Panc1 (cell line): ENCODE measurements around the gene MYOG.

ENCODE experiments used
- POLR2AphosphoS5 ChIP-seq: IDR thresholded peaks from 2 replicates; pipeline ENCODE4 v1.6.1; 2012; ENCODE audit warnings: mild to moderate bottlenecking, low read depth, low read length, moderate library complexity
- TF ChIP-seq, protein P1 (sequence below): fragments of 450-650 bp; IDR thresholded peaks from 2 replicates; pipeline ENCODE4 v1.5.1; 2017; ENCODE audit warnings: mild to moderate bottlenecking
- TF ChIP-seq, protein P2 (sequence below), 2 experiments: IDR thresholded peaks; 2 replicates each; pipeline ENCODE4 v1.6.1; 2011 to 2012; ENCODE audit warnings: low read depth in 2 of 2, control low read depth in 1 of 2, low read length in 1 of 2, mild to moderate bottlenecking in 1 of 2, moderate library complexity in 1 of 2; ENCODE audit not compliant: insufficient read depth in 1 of 2

DNA sequence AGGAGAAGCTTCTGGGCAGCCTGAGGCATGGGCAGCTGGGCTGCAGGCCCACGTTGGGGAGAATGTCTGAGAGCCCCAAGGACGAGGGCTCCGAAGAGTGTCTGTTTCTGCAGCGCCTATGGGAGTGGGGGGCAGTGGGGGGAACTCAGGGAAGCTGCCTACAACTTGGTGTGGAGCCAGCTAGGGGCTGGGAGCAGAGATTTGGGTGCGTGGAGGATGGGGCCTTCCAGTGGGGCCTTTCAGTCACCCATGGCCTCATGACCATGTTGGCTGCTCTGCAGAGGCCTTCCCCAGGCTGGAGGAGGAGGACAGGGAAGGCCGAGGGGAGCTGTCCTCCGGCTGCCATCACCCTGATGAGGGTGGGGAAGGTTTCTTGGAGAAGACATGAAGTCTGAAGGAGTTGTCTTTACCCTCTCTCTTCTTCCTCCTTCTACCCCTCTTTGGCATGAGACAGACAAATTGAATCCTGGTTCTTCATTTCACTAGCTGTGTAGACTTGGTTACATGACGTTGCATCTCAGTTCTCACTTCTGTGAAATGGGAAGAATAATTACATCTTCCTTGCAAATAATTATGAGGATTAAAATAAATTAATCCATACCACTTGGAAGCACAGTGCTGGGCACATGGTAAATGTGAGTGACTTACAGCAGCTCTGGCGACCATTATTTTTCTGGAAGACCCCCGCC lies 51.2 kb downstream of the MYOG start:
- TF ChIP-seq POLR2AphosphoS5: no peak
- TF ChIP-seq, protein P1, sequence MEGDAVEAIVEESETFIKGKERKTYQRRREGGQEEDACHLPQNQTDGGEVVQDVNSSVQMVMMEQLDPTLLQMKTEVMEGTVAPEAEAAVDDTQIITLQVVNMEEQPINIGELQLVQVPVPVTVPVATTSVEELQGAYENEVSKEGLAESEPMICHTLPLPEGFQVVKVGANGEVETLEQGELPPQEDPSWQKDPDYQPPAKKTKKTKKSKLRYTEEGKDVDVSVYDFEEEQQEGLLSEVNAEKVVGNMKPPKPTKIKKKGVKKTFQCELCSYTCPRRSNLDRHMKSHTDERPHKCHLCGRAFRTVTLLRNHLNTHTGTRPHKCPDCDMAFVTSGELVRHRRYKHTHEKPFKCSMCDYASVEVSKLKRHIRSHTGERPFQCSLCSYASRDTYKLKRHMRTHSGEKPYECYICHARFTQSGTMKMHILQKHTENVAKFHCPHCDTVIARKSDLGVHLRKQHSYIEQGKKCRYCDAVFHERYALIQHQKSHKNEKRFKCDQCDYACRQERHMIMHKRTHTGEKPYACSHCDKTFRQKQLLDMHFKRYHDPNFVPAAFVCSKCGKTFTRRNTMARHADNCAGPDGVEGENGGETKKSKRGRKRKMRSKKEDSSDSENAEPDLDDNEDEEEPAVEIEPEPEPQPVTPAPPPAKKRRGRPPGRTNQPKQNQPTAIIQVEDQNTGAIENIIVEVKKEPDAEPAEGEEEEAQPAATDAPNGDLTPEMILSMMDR: no peak
- TF ChIP-seq, protein P2, sequence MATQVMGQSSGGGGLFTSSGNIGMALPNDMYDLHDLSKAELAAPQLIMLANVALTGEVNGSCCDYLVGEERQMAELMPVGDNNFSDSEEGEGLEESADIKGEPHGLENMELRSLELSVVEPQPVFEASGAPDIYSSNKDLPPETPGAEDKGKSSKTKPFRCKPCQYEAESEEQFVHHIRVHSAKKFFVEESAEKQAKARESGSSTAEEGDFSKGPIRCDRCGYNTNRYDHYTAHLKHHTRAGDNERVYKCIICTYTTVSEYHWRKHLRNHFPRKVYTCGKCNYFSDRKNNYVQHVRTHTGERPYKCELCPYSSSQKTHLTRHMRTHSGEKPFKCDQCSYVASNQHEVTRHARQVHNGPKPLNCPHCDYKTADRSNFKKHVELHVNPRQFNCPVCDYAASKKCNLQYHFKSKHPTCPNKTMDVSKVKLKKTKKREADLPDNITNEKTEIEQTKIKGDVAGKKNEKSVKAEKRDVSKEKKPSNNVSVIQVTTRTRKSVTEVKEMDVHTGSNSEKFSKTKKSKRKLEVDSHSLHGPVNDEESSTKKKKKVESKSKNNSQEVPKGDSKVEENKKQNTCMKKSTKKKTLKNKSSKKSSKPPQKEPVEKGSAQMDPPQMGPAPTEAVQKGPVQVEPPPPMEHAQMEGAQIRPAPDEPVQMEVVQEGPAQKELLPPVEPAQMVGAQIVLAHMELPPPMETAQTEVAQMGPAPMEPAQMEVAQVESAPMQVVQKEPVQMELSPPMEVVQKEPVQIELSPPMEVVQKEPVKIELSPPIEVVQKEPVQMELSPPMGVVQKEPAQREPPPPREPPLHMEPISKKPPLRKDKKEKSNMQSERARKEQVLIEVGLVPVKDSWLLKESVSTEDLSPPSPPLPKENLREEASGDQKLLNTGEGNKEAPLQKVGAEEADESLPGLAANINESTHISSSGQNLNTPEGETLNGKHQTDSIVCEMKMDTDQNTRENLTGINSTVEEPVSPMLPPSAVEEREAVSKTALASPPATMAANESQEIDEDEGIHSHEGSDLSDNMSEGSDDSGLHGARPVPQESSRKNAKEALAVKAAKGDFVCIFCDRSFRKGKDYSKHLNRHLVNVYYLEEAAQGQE (IDR thresholded peaks at IDR 0.05; ENCODE audit: insufficient read depth in 1 of 2, low read depth in 2 of 2, low read length in 1 of 2): no peak
